GM19025 (cell line): Measurements from ENCODE around the gene FHL2.
"Not testable (repeated sequence)": the region's sequence is repeated elsewhere in the genome, so short reads cannot be mapped to it uniquely, and the experiment has no call there.

Experiments used
- ATAC-seq: cut with Tn5 transposase; IDR thresholded peaks from one replicate; pipeline ENCODE4 v1.9.1; 2021; ENCODE audit warnings: mild to moderate bottlenecking, low read depth, moderate library complexity; ENCODE audit not compliant: unreplicated experiment

FHL2 gene

DNA sequence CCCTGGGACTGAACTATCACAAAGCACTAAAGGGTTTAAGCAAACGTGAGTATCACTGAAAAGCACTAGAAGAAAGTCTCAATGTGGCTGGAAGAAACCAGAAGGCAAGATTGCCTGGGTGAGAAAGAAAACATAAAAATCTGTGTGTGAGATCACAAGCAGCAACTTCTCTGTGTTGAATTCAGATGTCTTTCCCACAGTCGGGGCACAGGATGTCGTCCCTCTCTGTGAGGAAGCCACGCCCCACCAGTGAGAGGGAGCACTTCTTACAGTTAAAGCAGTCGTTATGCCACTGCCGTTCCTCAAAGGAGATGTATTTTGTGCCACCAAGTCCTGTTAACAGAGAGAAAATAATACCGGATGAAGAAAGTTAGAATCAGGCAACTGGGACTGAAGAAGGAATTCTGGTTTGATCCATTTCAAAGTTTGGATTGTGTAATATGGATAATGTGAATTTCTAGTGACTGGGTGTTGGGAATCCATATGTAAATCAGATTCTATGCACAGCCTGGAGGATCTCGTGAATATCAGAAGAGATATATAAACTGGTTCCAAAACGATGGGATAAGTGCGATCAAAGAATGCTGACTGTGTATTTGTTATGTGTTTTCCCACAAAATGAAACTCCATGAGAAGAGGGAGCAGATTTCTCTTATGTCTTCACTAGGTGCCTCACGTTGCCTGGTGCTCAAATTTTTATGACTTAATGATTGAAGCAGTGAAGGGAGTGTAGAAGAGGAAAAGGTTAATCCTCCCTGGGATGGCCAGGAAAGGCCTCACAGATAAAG lies 37.6 kb downstream of the FHL2 start:
- no peak for ATAC-seq

GRCh38 chr2:105358593-105358992 lies 40.3 kb downstream of the FHL2 start:
- ATAC-seq: no peak

GRCh38 chr2:105357122-105357521 lies 41.7 kb downstream of the FHL2 start:
- ATAC-seq: no peak

- no peak for ATAC-seq
Observed at GRCh38 chr2:105344704-105345345, 54.0 kb downstream of the FHL2 start.

- no peak for ATAC-seq
Observed at GRCh38 chr2:105339414-105339813, 59.4 kb downstream of the FHL2 start.

DNA sequence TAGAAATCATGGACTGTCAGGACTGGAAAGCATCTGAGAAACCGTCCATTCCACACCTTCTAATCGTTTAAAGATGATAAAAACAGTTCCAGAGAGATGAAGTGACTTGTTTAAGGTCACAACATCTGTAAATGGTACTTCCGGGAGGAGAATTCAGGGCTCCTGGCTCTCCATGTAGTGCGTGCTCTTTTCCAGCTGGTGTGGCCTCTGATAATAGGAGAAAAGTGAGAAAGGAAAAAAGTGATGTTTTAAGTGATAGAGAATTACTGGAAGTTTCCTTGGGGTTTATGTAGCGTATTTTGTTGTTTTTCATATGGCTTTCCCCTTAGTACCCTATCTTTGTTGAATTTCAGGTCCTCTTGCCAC lies 60.8 kb downstream of the FHL2 start:
- ATAC-seq: peak; percentile 13

GRCh38 chr2:105337122-105338019 lies 61.5 kb downstream of the FHL2 start, which contains the start of gene C2orf49:
TSS of gene C2orf49 (plus strand) at chr2:105337540. CDS start at chr2:105337588, 48 bp downstream.
- ATAC-seq: peak; percentile 86

DNA sequence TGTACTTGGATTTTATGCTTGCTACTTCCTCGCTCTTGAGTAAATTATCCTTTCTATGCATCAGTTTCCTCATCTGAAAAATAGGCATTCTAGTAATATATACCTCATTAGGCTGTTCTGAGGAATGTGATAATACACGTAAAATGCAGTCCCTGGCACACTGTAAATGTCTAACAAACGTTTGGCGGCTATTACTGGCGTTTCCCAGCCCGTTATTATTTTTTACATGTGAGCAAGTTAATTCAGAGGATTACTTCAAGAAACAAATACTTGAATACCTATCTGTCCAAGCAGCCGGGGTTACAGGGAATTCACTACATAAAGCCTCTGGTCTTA lies 62.1 kb downstream of the FHL2 start:
- ATAC-seq: no peak

DNA sequence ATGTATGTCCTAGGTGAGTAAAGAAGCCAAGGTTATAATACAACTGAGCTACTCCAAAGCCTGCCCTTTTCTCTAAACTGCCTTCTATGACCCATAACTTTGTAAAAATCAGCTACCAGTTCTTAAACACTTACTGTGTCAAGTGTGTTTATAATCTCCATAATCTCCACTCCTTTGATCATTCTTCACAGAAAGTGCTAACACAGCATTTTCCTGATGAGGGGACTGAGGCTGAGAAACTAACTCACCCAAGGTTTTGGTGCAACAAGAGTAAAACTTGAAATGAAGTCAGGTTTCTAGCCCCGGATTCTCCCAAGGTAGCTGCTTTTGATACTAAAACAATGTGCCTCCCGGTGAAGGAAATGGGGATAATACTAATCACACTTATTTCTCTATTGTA lies 63.4 kb downstream of the FHL2 start:
- no peak for ATAC-seq

GRCh38 chr2:105334211-105334610 lies 64.6 kb downstream of the FHL2 start:
- ATAC-seq: no peak

GRCh38 chr2:105330681-105331375 lies 68.0 kb downstream of the FHL2 start:
- ATAC-seq: no peak

DNA sequence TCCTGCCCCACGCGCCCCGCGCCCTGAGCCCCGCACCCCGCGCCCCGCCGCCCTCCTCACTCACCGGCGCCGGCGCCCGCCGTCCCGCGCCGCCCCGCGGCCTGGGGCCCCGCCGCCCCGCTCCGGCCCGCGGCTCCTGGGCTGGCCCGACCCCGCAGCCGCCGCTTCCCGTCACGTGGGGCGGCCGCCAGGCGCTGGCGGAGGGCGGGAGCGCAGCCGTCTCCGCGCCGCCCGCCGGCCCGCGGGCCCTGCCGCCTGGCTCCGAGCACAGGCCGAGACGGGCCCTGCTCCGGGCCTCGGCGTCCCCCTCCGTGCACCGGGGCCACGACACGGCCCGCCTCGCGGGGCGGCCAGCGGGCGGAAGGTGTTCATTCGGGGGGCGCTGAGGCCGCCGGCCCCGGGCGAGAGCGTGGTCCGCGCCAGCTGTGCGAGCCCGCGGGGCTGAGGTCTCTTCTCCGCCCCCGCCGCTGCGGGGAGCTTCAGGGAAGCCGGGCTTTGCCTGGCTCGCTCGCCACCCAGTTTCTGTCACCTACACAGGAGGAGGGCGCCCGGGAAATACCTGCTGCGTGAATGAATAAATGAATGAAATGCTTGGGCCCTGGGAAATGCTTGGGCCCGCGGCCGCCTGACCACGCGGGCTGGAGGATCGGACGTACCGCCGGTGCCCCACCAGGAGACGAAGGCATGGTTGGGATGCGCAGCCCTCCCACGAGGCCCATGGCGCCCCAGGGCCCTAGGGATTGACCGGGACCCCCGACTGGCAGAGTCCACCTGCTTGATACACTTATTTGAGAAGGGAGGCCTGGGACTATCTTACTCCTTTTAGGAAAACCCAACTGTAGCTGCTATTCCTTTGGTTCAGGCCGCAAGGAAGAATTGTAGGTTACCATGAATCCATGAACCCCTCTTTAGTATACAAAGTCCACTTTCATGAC lies 69.0 kb downstream of the FHL2 start, which contains the start of gene TGFBRAP1:
TGFBRAP1 (minus strand) TSS at position 175 of the 935 bp plus-strand sequence. CDS start 21,434 bp downstream, outside the sequence.
- peak; percentile 84 for ATAC-seq

DNA sequence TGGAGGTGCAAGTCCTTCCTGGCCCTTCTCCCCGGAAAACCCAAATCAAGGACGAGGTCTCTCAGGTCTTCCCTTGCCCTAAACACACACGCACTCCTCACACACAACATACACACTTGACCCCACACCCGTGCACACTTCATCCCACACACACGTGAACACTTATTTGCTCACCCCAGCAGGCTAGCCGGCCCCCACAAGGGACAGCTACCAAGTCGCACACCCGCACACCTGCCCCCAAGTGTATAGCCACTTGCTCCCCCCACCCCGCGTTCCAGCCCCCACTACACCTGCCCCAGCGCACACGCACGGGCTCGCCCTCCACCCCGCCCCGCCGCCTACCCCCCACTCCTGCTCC lies 69.7 kb downstream of the FHL2 start:
- ATAC-seq: no peak

DNA sequence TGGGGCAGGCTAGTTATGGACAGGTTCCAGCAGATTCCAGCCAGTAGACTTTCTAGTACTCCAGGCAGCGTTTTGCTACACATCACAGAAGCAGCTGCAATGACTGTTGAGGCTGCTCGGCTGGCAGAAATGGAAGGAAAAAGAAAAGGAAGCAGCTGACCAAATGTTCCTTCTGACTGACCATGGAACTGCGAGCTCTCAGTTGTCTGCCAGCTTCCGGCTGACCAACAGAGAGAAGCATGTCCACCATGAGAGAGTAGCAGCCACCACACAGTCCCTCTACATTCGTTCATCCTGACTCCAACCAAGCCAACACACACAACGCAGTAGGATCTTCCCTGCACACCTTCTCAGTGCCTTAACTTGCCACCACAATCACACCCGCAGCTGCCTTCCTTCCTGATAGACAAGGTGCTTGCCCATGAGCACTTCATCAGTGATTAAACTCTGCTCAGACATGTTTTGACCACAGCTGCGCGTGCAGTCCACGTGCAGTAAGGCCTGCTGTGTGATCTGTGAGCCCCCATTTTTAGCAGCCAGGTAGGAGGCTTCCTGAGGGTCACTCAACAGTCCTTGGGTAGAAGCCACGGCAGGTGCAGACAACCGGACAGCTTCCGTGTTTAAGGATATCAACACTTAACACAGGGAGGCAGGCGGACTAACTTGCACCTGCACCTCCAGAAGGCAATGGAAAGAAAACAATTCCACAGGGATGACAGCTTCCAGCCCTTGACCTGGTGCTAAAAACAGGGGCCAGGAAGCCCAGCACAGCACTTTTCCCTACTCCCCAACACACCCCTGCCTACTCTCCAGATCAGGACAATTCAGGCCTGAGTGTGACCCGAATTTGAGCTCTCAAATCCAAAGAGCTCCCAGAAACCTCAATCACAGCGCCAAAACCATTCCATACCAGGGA lies 70.3 kb downstream of the FHL2 start:
- ATAC-seq: no peak

DNA sequence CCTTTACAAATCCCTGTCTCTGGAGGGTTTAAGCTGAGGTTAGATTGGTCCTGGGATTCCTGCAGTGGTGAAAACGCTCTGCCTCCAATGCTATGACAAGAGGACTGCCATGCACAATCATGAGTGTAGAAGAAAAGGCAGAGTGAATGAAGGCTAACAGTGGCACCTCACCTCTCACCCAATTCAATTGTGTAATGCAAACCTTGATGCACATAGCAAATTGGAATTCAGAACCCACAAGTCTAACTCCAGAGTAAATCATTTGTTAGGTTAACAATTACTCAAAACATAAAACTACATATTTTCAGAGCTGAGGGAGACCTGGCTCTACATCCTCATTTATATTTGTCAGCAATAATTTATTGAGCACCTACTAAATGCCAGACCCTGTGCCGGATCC lies 71.2 kb downstream of the FHL2 start:
- ATAC-seq: no peak

DNA sequence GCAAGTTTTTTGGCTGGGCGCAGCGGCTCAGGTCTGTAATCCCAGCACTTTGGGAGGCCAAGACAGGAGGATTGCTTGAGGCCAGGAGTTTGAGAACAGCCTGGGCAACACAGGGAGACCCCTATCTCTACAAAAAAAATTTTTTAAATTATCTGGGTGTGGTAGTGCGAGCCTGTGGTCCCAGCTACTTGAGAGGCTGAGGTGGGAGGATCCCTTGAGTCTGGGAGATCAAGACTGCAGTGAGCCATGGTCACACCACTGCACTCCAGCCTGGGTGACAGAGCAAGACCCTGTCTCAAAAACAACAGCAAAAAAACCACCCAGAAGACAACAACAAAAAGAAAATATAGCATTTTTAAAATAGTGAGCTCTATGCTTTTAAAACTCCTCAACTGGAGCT lies 71.6 kb downstream of the FHL2 start:
- ATAC-seq: not testable (repeated sequence)

GRCh38 chr2:105325389-105325963 lies 73.4 kb downstream of the FHL2 start:
- no peak for ATAC-seq

GRCh38 chr2:105324732-105325131 lies 74.1 kb downstream of the FHL2 start:
- ATAC-seq: no peak
